Activated CD8-positive, alpha-beta memory T cell treated with anti-CD3 and anti-CD28 coated beads, Interleukin-2, amount 50 U/mL, for 24 hours (primary cell): ENCODE measurements around the gene RAD51.
"Not testable (repeated sequence)": the region's sequence is repeated elsewhere in the genome, so short reads cannot be mapped to it uniquely, and the experiment has no call there.

Experiments
- DNase-seq: peaks from one replicate; pipeline ENCODE4 v3.0.0-alpha.2; 2020; ENCODE audit errors: extremely low read depth

The RAD51 gene

GRCh38 chr15:40694688-40695468, at the start of gene RAD51:
Gene RAD51 (plus strand): TSS chr15:40695174. CDS start chr15:40698759, 3,585 bp downstream.
- peak; percentile 85 for DNase-seq

GRCh38 chr15:40647523-40647922, 47.5 kb upstream of the RAD51 start:
- DNase-seq: no peak

GRCh38 chr15:40650479-40650878, 44.5 kb upstream of the RAD51 start:
- no peak for DNase-seq

- DNase-seq: no peak
Observed at GRCh38 chr15:40660686-40661085, 34.3 kb upstream of the RAD51 start.

GRCh38 chr15:40664909-40665308, 30.1 kb upstream of the RAD51 start:
- no peak for DNase-seq

GRCh38 chr15:40676290-40676689, 18.7 kb upstream of the RAD51 start:
- not testable (repeated sequence) for DNase-seq

GRCh38 chr15:40676906-40677305, 18.1 kb upstream of the RAD51 start:
- DNase-seq: not testable (repeated sequence)

- DNase-seq: no peak
Observed at GRCh38 chr15:40680151-40680550, 14.8 kb upstream of the RAD51 start.

GRCh38 chr15:40680959-40681358, 14.0 kb upstream of the RAD51 start:
- not testable (repeated sequence) for DNase-seq

GRCh38 chr15:40684381-40684780, 10.6 kb upstream of the RAD51 start:
- DNase-seq: no peak

- DNase-seq: no peak
Observed at GRCh38 chr15:40685376-40685775, 9.6 kb upstream of the RAD51 start.

GRCh38 chr15:40688932-40689799, 5.8 kb upstream of the RAD51 start:
- no peak for DNase-seq

- DNase-seq: no peak
Observed at GRCh38 chr15:40691737-40692136, 3.2 kb upstream of the RAD51 start.

- DNase-seq: no peak
Observed at GRCh38 chr15:40693904-40694687, 878 bp upstream of the RAD51 start.

- no peak for DNase-seq
Observed at GRCh38 chr15:40695469-40695890, 506 bp downstream of the RAD51 start.

GRCh38 chr15:40696228-40696627, 1.3 kb downstream of the RAD51 start:
- no peak for DNase-seq

- no peak for DNase-seq
Observed at GRCh38 chr15:40697916-40698315, 2.9 kb downstream of the RAD51 start.

GRCh38 chr15:40702077-40702476, 7.1 kb downstream of the RAD51 start:
- DNase-seq: no peak

GRCh38 chr15:40706121-40706520, 11.1 kb downstream of the RAD51 start:
- no peak for DNase-seq

GRCh38 chr15:40714144-40714543, 19.2 kb downstream of the RAD51 start:
- DNase-seq: no peak

GRCh38 chr15:40716165-40716564, 21.2 kb downstream of the RAD51 start:
- no peak for DNase-seq

- DNase-seq: no peak
Observed at GRCh38 chr15:40721701-40722100, 26.7 kb downstream of the RAD51 start.
